Neuronal stem cell (in vitro differentiated cells): Measurements from ENCODE around the gene LDLRAD3.

Experiments
- DNase-seq: peaks from one replicate; pipeline ENCODE4 v3.0.0-alpha.2; 2013; ENCODE audit warnings: low spot score
- H2AFZ ChIP-seq: one replicate; pipeline ENCODE4 v1.6.1; 2013; ENCODE audit warnings: mild to moderate bottlenecking, low read length, inconsistent platforms
- H2AK5ac ChIP-seq: 2 replicates; pipeline ENCODE4 v1.6.1; 2013; ENCODE audit warnings: low read depth, mild to moderate bottlenecking, inconsistent platforms, low read length, moderate library complexity, mixed read lengths
- H2BK120ac ChIP-seq: 2 replicates; pipeline ENCODE4 v1.6.1; 2013; ENCODE audit warnings: low read depth, mild to moderate bottlenecking, inconsistent platforms, low read length, moderate library complexity, mixed read lengths
- H2BK12ac ChIP-seq: one replicate; pipeline ENCODE4 v1.6.1; 2013; ENCODE audit warnings: low read length, inconsistent platforms
- H2BK15ac ChIP-seq: 2 replicates; pipeline ENCODE4 v1.6.1; 2013; ENCODE audit warnings: mild to moderate bottlenecking, low read length, inconsistent platforms, mixed read lengths
- H2BK5ac ChIP-seq: one replicate; pipeline ENCODE4 v1.6.1; 2013; ENCODE audit warnings: inconsistent platforms, mild to moderate bottlenecking, low read length, moderate library complexity
- H3K14ac ChIP-seq: one replicate; pipeline ENCODE4 v1.6.1; 2013; ENCODE audit warnings: low read length, inconsistent platforms
- H3K18ac ChIP-seq: 2 replicates; pipeline ENCODE4 v1.6.1; 2013; ENCODE audit warnings: low read length, inconsistent platforms
- H3K23ac ChIP-seq: 2 replicates; pipeline ENCODE4 v1.6.1; 2013; ENCODE audit warnings: low read depth, mild to moderate bottlenecking, mixed read lengths, low read length, inconsistent platforms; ENCODE audit not compliant: poor library complexity
- H3K27ac ChIP-seq: replicated peaks from 3 replicates; pipeline ENCODE4 v1.5.1; 2013; ENCODE audit warnings: low read length, inconsistent platforms
- H3K27me3 ChIP-seq, 3 experiments: 2 replicates each; pipeline ENCODE4 v1.6.1; 2013; ENCODE audit warnings: low read length in 3 of 3, mild to moderate bottlenecking in 2 of 3, inconsistent platforms in 1 of 3, low read depth in 1 of 3, mixed read lengths in 1 of 3, moderate library complexity in 1 of 3; ENCODE audit not compliant: control insufficient read depth in 3 of 3, insufficient read depth in 3 of 3
- H3K36me3 ChIP-seq, 2 donors: replicated peaks in 1 of 2; 2 replicates each; pipeline ENCODE4 v1.6.1; 2013; ENCODE audit warnings: low read length in 2 of 2; ENCODE audit not compliant: control insufficient read depth in 2 of 2, insufficient read depth in 2 of 2
- H3K4ac ChIP-seq: 2 replicates; pipeline ENCODE4 v1.6.1; 2013; ENCODE audit warnings: inconsistent platforms, mild to moderate bottlenecking, low read length, moderate library complexity
- H3K4me1 ChIP-seq, 2 donors: 1 replicate in 1 of 2; 2 replicates in 1 of 2; pipeline ENCODE4 v1.6.1; 2013; ENCODE audit warnings: low read length in 2 of 2, low read depth in 1 of 2; ENCODE audit not compliant: control insufficient read depth in 2 of 2, insufficient read depth in 1 of 2
- H3K4me2 ChIP-seq: one replicate; pipeline ENCODE4 v1.6.1; 2013; ENCODE audit warnings: mild to moderate bottlenecking, low read length, inconsistent platforms; ENCODE audit not compliant: insufficient read depth, poor library complexity, severe bottlenecking
- H3K4me3 ChIP-seq, 2 donors: 2 replicates each; pipeline ENCODE4 v1.5.1; 2013; ENCODE audit warnings: low read length in 2 of 2, mild to moderate bottlenecking in 2 of 2, inconsistent platforms in 1 of 2, moderate library complexity in 1 of 2
- H3K79me1 ChIP-seq: one replicate; pipeline ENCODE4 v1.6.1; 2013; ENCODE audit warnings: low read depth, mild to moderate bottlenecking, inconsistent platforms, low read length, moderate library complexity
- H3K9ac ChIP-seq: one replicate; pipeline ENCODE4 v1.6.1; 2013; ENCODE audit warnings: mild to moderate bottlenecking, low read depth, low read length, inconsistent platforms; ENCODE audit not compliant: poor library complexity
- H3K9me3 ChIP-seq, 2 donors: replicated peaks in 1 of 2; 2 replicates each; pipeline versions ENCODE3 to v1.6.1; 2013; ENCODE audit warnings: low read length in 2 of 2, mild to moderate bottlenecking in 2 of 2, inconsistent platforms in 1 of 2, low read depth in 1 of 2, mixed read lengths in 1 of 2, moderate library complexity in 1 of 2; ENCODE audit not compliant: control insufficient read depth in 2 of 2, insufficient read depth in 1 of 2
- H4K8ac ChIP-seq: one replicate; pipeline ENCODE4 v1.6.1; 2013; ENCODE audit warnings: low read depth, mild to moderate bottlenecking, inconsistent platforms, low read length, moderate library complexity
- H4K91ac ChIP-seq: one replicate; pipeline ENCODE4 v1.6.1; 2013; ENCODE audit warnings: low read length, low read depth, mild to moderate bottlenecking, inconsistent platforms; ENCODE audit not compliant: poor library complexity
- WGBS, 2 donors: extraction: QIAGEN DNeasy Blood & Tissue Kit; methylation state at CpG; one replicate each; pipeline ENCODE4 v1.1.7; 2013; ENCODE audit warnings: missing lambda C conversion rate in 2 of 2, mixed read lengths in 1 of 2; ENCODE audit not compliant: insufficient read length in 2 of 2, insufficient replicate concordance in 1 of 2; ENCODE audit errors: extremely low coverage in 2 of 2; 5-methylcytosine and 5-hydroxymethylcytosine counted together

Gene LDLRAD3

DNA sequence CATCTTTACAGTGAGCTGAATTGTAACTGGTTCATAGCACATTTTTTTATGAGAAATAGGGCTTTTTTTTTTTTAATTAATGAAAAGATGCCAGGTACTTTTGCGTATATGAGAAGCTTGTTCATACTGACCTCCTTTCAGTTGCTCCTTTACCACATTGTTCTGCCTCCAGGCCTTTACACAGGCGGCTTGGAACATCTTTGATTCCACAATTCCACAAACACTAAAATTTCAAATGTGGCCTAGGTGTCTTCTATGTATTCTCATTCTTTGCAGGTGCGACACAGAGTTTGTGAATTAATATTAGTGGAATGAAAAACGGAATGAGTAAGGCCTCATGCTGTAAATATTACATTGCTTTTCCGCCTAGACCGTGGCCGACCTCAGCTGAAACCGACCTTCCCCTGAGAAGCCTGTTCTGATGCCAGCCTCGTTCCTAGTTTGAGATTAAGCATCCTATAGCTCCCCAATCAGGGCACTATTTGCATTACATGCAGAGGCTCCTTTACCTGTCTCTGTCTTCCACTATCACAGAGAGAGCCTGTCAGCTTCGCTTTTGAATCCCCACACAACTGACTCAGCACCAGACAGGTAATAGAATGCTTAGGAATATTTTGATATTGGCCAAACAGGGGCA lies 125.8 kb downstream of the LDLRAD3 start:
- Histone ChIP-seq H3K9me3 (peaks cover 4 to 19% of the 10 kb centered on the region in 2 donors), H3K9ac (no peak overlapping the region), H2BK12ac (no peak overlapping the region), H3K23ac (no peak overlapping the region), H3K14ac (no peak overlapping the region), H3K18ac (no peak overlapping the region), H3K27ac (no peak overlapping the region), H2BK15ac (no peak overlapping the region), H3K27me3 (no peaks in the 10 kb centered on the region), H4K91ac (no peak overlapping the region), H2BK120ac (no peak overlapping the region), H3K4me3 (no peak overlapping the region), H3K4ac (no peak overlapping the region), H3K36me3 (peaks cover 0 to 13% of the 10 kb centered on the region in 2 donors), H3K4me1 (peaks cover 20 to 51% of the 10 kb centered on the region in 2 donors), H2AK5ac (no peak overlapping the region), H3K4me2 (no peak overlapping the region), H2AFZ (no peak overlapping the region), H2BK5ac (no peak overlapping the region), H3K79me1 (peaks cover 3% of the 10 kb centered on the region), H4K8ac (no peak overlapping the region)
- WGBS, 2 donors = no CpG with 5 or more reads among the region's 10 CpGs
- DNase-seq = peak; percentile 36

DNA sequence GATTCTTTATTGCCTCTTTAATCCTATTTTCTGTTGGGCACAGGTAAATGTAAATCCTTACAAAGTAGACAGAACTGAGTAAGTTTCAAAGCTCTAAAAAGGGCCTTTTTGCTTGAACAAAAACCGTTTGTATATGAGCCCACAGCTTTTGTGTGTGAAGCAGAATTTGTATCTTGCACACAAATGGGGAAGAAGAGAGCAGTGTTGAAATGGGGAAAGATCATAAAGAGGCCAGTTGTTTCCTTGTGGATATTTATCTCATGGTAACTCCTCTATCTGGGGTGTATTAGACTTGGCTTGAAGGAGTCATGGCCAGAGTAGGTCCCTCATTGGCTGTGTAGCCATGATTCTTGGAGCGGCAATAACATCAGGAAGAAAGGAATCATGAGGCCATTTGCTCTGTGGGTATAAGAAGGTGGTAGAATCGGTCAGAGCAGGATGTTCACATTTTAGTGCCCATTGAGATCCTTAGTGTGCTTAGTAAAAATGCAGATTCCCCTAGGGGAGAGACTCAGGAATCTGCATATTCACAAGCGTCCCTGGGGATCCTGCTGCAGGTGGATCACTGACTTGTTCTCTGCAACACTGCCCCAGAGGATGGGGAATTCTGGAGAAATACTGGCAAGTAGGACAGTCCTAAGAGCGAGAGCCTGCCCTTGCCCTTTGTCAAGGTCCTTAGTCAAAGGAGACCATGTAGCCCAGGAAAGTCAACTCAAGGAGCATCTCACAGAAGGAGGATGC lies 126.5 kb downstream of the LDLRAD3 start:
- no peak overlapping the region for H3K9ac ChIP-seq
- H3K4ac ChIP-seq = no peak overlapping the region
- peaks cover 3 to 13% of the 10 kb centered on the region in 2 donors for H3K36me3 ChIP-seq
- no peak overlapping the region for H3K4me3 ChIP-seq
- H3K27ac ChIP-seq = no peak overlapping the region
- no peak for DNase-seq
- H2BK120ac ChIP-seq = no peak overlapping the region
- H3K27me3 ChIP-seq = no peaks in the 10 kb centered on the region
- H2BK15ac ChIP-seq = no peak overlapping the region
- H4K91ac ChIP-seq = no peak overlapping the region
- H3K79me1 ChIP-seq = peaks cover 3% of the 10 kb centered on the region
- H3K9me3 ChIP-seq = peaks cover 7 to 21% of the 10 kb centered on the region in 2 donors
- WGBS, 2 donors = no CpG with 5 or more reads among the region's 5 CpGs
- no peak overlapping the region for H2BK5ac ChIP-seq
- H3K23ac ChIP-seq = no peak overlapping the region
- no peak overlapping the region for H2AFZ ChIP-seq
- no peak overlapping the region for H4K8ac ChIP-seq
- H2BK12ac ChIP-seq = no peak overlapping the region
- no peak overlapping the region for H3K18ac ChIP-seq
- H3K4me1 ChIP-seq = peaks cover 20 to 51% of the 10 kb centered on the region in 2 donors
- no peak overlapping the region for H3K14ac ChIP-seq
- H2AK5ac ChIP-seq = no peak overlapping the region
- H3K4me2 ChIP-seq = no peak overlapping the region

- peaks cover 3 to 13% of the 10 kb centered on the region in 2 donors for H3K36me3 ChIP-seq
- H4K8ac ChIP-seq = no peak overlapping the region
- H3K79me1 ChIP-seq = peaks cover 3% of the 10 kb centered on the region
- H3K9me3 ChIP-seq = peaks cover 4 to 26% of the 10 kb centered on the region in 2 donors
- H2BK120ac ChIP-seq = no peak overlapping the region
- H2BK15ac ChIP-seq = no peak overlapping the region
- no peak overlapping the region for H3K4me3 ChIP-seq
- H3K27me3 ChIP-seq = no peaks in the 10 kb centered on the region
- H3K4ac ChIP-seq = no peak overlapping the region
- DNase-seq = no peak
- H3K4me1 ChIP-seq = peaks cover 20 to 51% of the 10 kb centered on the region in 2 donors
- H3K9ac ChIP-seq = no peak overlapping the region
- no peak overlapping the region for H3K18ac ChIP-seq
- no peak overlapping the region for H2BK5ac ChIP-seq
- H4K91ac ChIP-seq = no peak overlapping the region
- no peak overlapping the region for H3K14ac ChIP-seq
- H2AK5ac ChIP-seq = no peak overlapping the region
- WGBS, 2 donors = no CpG with 5 or more reads among the region's 5 CpGs
- no peak overlapping the region for H2BK12ac ChIP-seq
- no peak overlapping the region for H3K23ac ChIP-seq
- no peak overlapping the region for H3K4me2 ChIP-seq
- no peak overlapping the region for H3K27ac ChIP-seq
- H2AFZ ChIP-seq = no peak overlapping the region
Measured at GRCh38 chr11:36070954-36071330, 127.1 kb downstream of the LDLRAD3 start.

GRCh38 chr11:36071917-36072500 lies 128.1 kb downstream of the LDLRAD3 start:
- Histone ChIP-seq H4K8ac (no peak overlapping the region), H3K14ac (peak overlapping the region; percentile 49), H2BK120ac (no peak overlapping the region), H2BK15ac (no peak overlapping the region), H3K4ac (no peak overlapping the region), H3K79me1 (peaks cover 3% of the 10 kb centered on the region), H3K9ac (no peak overlapping the region), H2BK12ac (no peak overlapping the region), H4K91ac (no peak overlapping the region), H3K27ac (no peak overlapping the region), H3K4me3 (no peak overlapping the region), H3K9me3 (peaks cover 2 to 23% of the 10 kb centered on the region in 2 donors), H3K23ac (no peak overlapping the region), H2AFZ (no peak overlapping the region), H3K4me1 (peaks cover 20 to 51% of the 10 kb centered on the region in 2 donors), H3K36me3 (peaks cover 3 to 10% of the 10 kb centered on the region in 2 donors), H3K4me2 (no peak overlapping the region), H3K18ac (peak overlapping the region; percentile 39), H2AK5ac (no peak overlapping the region), H2BK5ac (no peak overlapping the region), H3K27me3 (no peaks in the 10 kb centered on the region)
- WGBS, 2 donors = no CpG with 5 or more reads among the region's 2 CpGs
- no peak for DNase-seq
